GM19372 (cell line): ENCODE measurements around the gene PUS10.
A peak's percentile ranks its signal among the peaks of the same experiment; 100 is the strongest.

ENCODE experiments used
- ATAC-seq: cut with Tn5 transposase; IDR thresholded peaks from one replicate; pipeline ENCODE4 v1.9.1; 2021; ENCODE audit warnings: mild to moderate bottlenecking, low read depth, moderate library complexity; ENCODE audit not compliant: unreplicated experiment

The PUS10 gene

DNA sequence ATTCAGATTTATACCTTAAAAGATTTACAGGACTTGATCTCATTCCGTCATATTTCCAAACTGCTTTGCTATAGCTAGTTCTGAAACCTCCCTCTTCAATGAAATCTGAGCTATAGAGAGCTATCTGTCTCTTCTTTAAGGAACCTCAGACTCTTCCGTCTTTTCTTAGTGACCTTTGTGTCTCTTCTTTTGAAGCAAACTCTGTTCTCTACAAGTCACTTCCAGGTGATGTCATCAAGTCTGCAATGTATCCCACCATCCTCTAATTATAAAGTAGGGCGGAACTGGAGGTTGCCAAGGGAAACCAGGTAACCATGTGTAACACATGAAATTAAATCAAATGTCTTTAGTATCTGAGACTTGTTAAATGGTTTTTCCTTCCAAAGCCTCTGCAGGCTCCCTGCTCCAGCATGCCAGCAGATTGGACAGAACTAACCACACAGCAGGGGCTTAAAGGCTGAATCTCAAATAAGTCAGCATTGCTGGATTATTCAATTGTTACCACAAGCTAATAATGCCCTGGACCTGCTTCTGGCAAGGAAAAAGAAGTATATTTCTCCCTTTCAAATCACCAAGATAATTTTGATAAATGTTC lies 41.7 kb downstream of the PUS10 start:
- ATAC-seq: no peak

DNA sequence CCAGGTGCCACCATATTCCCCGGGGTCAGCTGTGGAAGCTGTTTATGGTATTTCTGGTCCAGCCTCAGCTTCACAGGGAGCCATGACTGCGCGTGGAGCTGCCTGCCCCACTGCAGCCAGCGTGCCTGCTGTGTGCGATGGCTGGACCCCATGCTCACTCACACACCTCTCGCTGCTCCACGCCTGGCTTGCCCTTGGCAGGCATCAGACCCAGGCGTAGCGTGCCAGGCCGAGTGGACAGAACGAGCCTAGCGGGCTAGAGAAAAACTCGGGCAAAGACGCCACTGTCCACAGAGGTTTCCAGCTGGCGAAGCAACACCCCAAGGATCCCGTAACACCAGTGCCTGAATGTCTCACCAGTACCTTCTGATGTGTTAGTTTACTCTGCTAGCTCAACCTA lies 43.4 kb downstream of the PUS10 start:
- ATAC-seq: no peak

DNA sequence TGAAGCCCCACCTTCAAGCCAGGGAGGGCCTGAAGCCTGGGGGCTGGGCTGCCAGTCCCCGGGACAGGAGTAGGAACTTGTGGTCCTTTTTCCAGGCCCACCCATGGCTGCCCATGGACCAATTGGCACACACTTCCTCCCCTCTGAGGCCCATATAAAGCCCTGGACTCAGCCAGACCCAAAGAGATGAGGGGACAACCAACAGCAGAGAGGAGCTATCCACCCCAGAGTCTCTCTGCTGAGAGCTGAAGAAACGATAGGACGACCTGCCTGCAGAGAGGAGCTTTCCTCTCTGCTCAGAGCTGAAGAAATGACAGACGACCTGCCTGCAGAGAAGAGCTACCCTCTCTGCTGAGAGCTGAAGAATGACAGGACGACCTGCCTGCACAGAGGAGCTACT lies 44.4 kb downstream of the PUS10 start:
- ATAC-seq: no peak

DNA sequence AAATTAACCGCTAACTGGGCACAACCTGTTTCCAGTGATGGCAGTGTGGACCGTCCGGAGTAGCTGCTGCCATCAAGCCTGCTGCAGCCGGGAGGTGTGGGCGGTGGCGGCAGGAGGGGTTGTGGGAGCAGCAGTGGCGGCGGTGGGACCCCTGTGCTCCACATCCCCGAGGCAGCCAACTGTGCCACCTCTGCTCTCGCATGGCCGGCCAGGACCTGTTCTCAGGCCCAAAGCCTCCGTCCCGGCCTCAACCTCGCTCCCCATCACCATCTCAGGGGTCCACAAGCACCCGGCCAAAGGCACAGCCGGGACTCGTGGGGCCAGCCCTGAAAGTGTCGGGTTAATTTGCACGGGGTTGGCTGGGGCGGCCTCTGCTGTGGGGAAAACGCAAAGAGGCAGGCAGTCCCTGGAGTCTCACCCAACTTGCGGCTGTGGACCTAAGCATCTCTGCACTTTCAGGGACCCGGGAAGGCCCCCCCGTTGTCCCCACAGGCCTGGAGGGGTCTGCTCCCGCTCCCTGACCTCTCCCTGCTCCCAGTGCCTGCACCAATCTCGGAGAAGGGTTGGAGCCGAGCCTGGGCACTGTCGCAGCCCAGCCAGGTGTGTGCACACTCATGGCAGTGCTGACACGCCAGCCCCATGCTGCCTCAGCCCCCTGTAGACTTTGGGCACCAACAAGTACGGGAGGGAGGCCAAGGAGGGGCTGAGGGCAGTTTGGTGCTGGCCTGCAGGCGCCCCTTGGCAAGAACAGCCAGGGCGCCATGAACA lies 45.0 kb downstream of the PUS10 start:
- no peak for ATAC-seq

DNA sequence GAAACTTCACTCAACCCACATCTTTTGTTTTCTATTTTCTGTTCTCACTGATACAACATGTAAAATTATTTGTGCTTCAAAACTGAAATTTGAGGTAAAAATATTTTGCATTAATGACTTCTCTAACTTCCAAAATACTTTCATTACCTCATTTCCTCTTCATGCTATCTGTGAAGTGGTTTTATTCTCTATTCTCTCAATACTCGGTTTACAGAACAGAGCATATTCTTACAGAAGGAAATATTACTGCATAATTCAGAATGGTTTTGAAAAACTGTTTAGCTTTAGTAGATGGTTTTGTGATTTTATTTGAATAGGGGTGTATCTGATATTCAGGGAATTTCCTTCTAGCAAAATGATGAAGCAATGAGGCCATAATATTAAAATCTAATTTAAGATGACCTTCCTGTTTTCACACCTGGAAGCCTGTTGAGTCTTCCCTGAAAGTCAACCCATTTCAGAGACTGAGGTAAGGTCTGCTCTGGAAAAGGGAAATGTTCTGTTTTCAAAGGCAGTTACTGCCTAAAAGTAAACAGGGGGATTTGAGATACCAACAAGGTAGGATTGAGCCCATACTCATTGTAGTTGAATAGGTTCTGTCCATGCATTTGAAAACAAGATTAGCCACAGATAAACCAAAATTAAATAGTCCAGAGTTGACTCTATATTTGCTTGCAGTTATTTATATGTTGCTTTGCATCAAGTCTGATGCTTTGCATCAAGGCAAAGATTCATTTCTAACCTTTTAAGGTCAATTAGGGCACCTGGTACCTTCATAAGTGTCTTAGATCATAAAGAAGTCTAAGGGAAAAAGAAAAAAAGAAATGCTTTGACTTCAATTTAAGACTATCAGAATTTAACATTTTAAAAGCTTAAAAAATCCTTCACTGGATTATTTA lies 51.3 kb downstream of the PUS10 start:
- peak; percentile 71 for ATAC-seq

DNA sequence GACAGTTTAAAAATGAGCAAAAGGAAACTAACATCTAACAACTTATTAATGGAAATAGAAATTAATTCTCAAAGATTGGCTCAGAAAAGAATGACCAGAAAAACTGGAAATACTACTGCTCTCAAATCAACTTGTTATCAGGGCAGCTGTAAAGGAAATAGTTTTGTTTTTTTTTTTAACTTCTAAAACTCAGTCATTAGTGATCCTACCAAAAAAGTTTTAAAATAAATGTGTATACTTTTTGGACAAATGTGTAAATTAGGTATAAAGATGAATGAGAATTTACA lies 52.6 kb downstream of the PUS10 start:
- ATAC-seq: no peak

DNA sequence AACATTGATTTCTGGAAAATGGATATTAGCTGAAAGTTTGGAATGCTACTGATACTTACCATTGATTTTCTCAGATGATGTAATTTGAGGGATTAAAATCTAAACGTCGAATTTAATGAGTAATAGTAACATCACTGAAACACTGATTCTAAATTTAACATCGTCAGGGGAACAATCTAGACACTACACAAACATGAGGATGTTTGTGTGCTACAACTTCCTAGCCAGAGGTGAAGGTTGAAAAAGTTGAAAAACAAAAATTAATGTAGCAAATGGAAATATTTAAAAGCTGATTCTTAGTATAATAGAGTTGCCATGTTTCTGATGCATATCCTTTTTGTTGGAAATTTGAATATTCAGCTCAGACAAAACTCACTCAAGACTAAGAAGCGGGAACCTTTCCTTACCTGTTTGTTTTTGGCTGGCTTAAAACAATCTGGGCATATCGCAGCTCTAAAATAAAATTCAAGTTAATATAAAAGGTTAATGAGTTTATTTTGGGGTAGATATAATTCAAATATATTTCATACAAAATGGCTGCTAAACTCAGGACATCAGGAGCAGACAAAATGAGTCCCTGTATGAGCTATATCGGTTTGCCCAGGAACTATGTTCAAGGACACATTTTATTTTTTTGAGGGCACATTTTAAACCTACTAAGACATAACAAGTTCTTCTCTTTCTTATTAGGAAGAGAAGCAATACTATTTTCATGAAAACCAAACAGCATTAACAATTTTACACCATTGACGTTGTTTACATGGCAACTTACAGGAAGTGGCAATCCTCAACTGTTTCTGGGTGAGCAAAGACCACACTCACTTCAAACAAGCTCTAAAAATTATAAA lies 53.2 kb downstream of the PUS10 start:
- no peak for ATAC-seq

DNA sequence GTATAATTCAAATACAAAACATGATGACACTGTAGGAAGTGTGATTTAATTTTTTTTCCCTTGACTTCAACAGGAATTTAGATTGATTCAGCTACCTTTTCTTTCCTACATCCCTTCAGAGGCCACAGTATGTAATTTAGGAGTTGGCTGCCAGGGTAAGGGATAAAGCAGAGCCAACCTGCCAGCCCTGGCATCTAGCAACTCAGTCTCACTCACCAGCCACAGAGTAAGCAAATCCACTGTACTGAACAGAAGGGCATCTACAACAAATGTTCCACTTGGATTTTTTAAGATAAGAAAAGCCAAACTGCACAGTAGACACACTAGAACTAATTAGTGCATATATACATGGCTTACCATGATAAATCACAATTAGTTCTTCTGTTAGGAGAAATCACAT lies 54.9 kb downstream of the PUS10 start:
- no peak for ATAC-seq

DNA sequence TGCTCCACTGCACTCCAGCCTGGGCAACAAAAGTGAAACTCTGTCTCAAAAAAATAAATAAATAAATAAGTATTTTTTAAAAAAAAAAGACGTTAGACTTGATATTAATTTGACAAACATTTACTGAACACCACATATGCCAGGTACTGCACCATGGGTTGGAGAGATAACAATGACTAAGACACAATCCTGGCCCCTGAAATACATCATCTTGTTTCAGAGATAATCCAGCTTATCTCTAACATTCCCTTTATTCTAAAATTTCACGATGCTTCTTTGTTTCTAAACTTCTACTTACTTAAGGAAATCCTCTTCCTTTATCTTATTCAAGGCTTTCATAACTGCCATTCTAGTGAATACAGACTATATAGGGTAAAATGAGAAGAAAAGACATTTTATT lies 55.5 kb downstream of the PUS10 start:
- no peak for ATAC-seq

DNA sequence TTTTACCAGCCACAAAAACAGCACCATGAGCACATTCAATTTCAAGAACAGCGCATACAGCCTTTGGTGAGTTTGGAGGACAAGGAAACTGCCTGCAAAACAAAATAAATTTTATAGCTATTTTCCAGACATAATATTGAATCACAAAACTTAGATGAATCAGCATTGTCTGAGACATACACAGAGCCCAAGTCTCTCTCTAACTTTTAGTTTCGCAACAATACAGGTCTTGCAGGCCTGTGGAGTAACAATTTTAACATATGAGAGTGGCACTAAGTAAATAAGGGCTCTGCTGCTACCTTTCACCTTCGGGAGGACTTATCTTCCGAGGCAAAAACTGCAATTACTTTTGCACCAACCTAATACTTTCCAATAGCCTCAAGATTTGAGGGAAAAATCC lies 56.6 kb downstream of the PUS10 start:
- ATAC-seq: no peak

DNA sequence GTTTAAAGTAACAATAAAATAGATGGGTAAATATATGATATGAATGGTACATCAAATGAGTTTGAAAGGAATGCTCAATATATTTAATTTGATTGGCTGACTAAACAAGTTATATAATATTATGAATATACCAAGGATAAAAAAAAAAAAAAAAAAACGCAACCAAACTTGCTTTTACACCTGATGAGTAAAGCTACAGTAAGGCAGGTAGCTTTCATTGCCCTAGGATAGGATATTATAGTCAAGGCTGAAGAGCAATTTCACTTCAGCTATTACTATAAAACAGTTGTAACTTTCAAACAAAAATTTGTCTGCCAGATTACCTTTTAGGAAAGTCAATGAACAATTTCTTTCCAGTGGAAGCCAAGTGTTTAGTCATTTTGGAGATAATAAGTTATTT lies 57.3 kb downstream of the PUS10 start:
- ATAC-seq: no peak

DNA sequence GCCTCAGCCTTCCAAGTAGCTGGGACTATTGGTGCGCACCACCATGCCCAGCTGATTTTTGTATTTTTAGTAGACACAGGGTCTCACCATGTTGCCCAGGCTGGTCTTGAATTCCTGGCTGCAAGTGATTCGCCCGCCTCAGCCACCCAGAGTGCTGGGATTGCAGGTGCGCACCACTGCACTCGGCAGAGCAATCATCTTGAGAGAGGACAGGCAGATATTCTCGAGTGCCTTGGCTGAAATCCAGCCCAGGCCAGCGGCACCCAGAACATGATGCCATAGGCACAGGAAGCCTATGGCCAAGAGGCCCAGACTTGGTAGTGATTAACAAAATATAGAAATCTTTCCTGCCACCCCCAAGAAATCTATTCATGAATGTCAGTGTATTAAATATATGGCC lies 58.6 kb downstream of the PUS10 start:
- no peak for ATAC-seq

DNA sequence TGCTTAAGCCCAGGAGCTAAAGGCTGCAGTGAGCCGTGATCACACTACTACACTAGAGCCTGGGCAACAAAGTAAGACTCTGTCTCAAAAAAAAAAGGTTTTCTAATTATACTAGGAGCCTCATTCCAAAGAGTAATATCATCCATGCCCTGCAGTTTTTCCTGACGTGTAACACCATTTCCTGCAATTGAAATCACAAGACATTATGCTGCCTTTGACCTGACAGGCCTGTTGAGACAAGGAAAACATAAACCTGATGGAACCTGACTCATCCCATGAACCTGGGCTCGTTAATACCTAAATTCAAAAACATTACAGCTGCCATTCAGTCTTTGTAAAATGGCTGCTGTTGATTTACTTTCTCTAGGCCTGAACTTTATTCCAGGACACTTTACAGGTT lies 59.3 kb downstream of the PUS10 start:
- no peak for ATAC-seq

DNA sequence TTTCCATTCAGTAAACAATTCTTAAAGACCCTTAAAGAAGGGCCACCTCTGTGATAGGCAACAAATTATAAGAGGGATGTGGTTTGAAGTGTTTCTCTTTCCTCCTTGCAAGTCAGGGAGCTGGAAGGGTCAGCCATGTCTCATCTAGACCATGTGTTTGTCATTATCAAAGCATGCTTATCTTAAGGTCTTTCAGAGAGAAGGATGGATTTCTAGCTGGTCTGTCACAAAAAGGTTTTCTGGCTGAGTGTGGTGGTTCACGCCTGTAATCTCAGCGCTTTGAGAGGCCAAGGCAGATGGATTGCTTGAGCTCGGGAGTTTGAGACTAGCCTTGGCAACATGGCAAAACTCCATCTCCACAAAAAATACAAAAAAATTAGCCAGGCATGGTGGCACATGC lies 59.7 kb downstream of the PUS10 start:
- no peak for ATAC-seq

DNA sequence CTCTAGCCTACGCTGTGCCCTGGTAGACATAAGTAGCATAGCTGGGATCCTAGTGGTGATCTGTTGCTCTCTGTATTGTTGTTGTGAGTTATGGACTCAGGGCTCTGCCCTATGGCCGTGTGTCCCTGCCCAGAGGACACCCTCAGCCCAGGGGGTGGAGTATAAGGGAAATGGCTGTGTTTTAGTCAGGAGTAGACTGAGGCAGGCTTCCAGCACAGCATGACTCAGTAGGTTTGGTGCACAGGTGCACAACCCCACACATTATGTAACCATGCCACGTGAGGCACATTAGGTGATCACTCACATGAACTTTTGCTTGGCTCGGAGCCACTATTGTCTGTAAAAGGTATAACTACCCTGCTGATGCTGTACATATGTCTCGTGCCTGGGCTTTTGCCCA lies 60.4 kb downstream of the PUS10 start:
- no peak for ATAC-seq

DNA sequence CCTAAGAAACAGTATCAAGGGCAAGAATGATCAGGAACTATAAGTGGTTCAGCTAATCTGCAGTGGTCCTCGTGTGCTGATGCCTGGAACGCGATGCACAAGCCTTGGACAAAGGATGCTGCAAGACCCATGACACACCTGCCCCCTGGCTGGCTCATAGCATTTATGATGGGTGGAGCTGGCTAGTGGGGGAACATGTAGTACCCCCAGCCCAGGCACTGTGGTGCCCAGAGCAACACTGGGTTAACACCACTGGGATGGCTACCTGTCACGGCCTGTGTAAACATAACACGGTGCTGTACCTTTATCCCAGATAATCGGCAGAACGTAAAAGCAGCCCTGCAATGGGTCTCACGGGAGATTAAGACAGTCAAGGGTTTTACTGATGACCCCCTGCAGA lies 60.8 kb downstream of the PUS10 start:
- no peak for ATAC-seq

DNA sequence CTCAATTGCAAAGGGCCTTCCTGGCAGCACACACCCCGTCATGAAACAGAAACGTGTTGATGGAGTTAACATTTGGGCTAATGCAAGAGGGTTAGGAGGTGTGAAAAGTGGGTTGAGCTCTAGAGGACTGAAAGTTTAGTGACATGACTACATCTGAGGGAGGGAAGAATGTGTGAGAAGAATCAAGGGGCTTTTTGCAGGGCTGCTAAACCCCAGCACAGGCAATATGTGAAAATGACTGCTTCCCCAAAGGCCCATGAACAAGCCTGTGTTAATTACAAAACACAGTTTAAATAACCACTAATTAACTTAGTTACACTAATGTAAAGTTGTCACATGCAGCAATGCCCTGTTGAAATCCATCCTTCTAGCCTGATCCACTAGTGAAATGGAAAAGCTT lies 63.9 kb downstream of the PUS10 start:
- no peak for ATAC-seq

DNA sequence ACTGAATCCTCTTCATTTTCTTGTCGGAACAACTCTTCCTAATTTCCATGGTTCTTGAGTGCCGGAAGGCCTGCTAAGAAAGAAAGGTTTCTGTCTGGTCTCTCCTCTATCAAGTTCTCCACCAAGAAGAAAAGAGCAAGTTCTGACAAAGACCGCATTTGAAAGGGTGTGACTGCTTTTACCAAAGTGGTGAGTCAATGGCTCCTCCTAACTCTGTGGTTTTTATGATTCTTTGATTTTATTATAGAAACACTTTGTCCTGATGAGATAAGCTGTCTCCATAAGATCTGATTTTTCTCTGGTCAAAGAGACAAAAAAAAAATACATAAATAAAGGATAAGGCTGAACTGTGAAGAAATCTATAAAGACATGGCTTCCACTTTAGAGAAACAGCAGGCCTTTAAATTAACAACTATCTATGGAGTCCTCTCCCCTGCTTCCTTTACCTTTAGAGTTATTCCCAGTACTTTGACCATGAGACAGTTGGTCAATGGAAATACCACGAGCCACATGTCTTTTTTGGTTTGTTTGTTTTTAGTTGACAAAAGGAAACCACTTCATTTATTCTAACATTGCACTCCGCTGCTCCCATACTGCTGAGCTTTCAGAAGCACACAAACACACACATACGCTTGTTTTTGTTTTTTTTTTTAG lies 69.0 kb downstream of the PUS10 start:
- ATAC-seq: no peak

DNA sequence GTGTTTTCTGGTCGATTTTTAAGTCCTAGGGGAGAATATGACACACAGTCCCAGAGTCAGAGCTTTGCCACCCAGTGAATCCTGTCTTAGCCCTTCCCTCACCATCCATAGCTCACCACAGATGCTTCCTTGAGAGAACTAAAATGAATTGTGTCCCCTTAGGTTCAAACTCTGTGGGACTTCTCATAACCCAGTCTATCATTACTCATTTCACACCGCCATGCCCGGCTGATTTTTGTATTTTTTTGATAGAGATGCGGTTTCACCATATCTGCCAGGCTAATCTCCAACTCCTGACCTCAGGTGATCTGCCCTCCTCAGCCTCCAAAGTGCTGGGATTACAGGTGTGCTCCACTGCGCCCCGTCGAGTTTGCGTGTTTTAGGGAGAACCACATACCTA lies 69.9 kb downstream of the PUS10 start:
- ATAC-seq: no peak

DNA sequence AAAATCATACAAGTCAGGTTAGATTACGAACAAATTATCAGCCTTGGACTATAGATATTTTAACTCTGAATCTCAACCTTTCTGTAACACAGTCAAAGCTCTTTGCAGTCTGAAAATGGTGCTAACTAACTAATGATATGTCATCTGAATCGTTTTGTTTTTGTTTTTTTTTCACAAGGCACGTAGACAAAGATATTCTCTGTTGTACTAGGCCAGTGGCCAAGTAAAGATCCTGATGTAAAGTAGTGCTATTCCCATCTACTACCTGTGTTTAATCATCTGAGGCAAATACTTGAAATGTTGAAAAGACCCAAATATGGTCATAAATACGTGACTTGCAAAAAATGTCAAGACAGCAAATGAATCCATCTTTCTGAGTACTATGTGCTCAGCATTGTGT lies 71.0 kb downstream of the PUS10 start:
- ATAC-seq: no peak
